GM12872 (cell line): ENCODE results near the gene TSPEAR.

Source experiments
- CTCF ChIP-seq: IDR thresholded peaks from 3 replicates; pipeline ENCODE4 v1.5.1; 2011; ENCODE audit warnings: low read depth, mild to moderate bottlenecking, low read length, moderate library complexity; ENCODE audit not compliant: insufficient read depth

Gene TSPEAR

GRCh38 chr21:44732263-44732662 lies 20.9 kb upstream of the TSPEAR start:
- no peak for TF ChIP-seq CTCF

- TF ChIP-seq CTCF = no peak
Measured at GRCh38 chr21:44730951-44731579, 19.7 kb upstream of the TSPEAR start.

GRCh38 chr21:44730028-44730395 lies 18.6 kb upstream of the TSPEAR start:
- no peak for TF ChIP-seq CTCF

GRCh38 chr21:44729336-44730027 lies 18.1 kb upstream of the TSPEAR start:
- TF ChIP-seq CTCF = no peak

GRCh38 chr21:44728716-44729115 lies 17.3 kb upstream of the TSPEAR start:
- TF ChIP-seq CTCF = no peak

GRCh38 chr21:44727757-44728156 lies 16.4 kb upstream of the TSPEAR start:
- TF ChIP-seq CTCF = no peak

GRCh38 chr21:44727321-44727720 lies 15.9 kb upstream of the TSPEAR start:
- no peak for TF ChIP-seq CTCF
